Liver (tissue), 9 donors: ENCODE results near the gene SLC44A3. TPM values are rescaled to one million over a fixed set of nuclear protein-coding genes. Genes with fewer than 3 reads are reported as not detected.

Source experiments
- DNase-seq: peaks from one replicate; pipeline ENCODE4 v3.0.0-alpha.2; 2017; ENCODE audit warnings: low spot score
- H3K27ac ChIP-seq, 2 donors: one replicate each; pipeline ENCODE4 v1.7.0; 2013; ENCODE audit warnings: inconsistent platforms in 2 of 2, low read length in 2 of 2, control low read depth in 1 of 2, low read depth in 1 of 2, mild to moderate bottlenecking in 1 of 2
- H3K27me3 ChIP-seq, 4 donors: one replicate each; pipeline versions ENCODE4 v1.6.1 to v1.7.0; 2013; ENCODE audit warnings: low read length in 3 of 4, inconsistent platforms in 1 of 4, mild to moderate bottlenecking in 1 of 4, moderate library complexity in 1 of 4; ENCODE audit not compliant: control insufficient read depth in 4 of 4, insufficient read depth in 4 of 4
- H3K36me3 ChIP-seq, 4 donors: one replicate each; pipeline versions ENCODE4 v1.6.1 to v1.7.0; 2013; ENCODE audit warnings: low read length in 3 of 4, mild to moderate bottlenecking in 3 of 4, low read depth in 1 of 4, moderate library complexity in 1 of 4; ENCODE audit not compliant: control insufficient read depth in 4 of 4, insufficient read depth in 3 of 4
- H3K4me1 ChIP-seq, 4 donors: one replicate each; pipeline versions ENCODE4 v1.6.1 to v1.7.0; 2013; ENCODE audit warnings: low read length in 3 of 4, mild to moderate bottlenecking in 3 of 4, moderate library complexity in 1 of 4; ENCODE audit not compliant: control insufficient read depth in 4 of 4, insufficient read depth in 4 of 4
- H3K4me3 ChIP-seq, 3 donors: one replicate each; pipeline versions ENCODE4 v1.6.1 to v1.7.0; 2013; ENCODE audit warnings: low read length in 3 of 3, control low read depth in 1 of 3, low read depth in 1 of 3, mild to moderate bottlenecking in 1 of 3
- H3K9ac ChIP-seq, 2 donors: one replicate each; pipeline ENCODE4 v1.7.0; 2013; ENCODE audit warnings: low read length in 2 of 2, mild to moderate bottlenecking in 2 of 2, moderate library complexity in 2 of 2, control low read depth in 1 of 2, low read depth in 1 of 2
- H3K9me3 ChIP-seq, 4 donors: one replicate each; pipeline versions ENCODE4 v1.6.1 to v1.7.0; 2013; ENCODE audit warnings: low read length in 3 of 4; ENCODE audit not compliant: control insufficient read depth in 4 of 4
- CTCF ChIP-seq: fragments of 150-350 bp; IDR thresholded peaks from 2 replicates; pipeline ENCODE4 v1.5.1; 2017; ENCODE audit warnings: improper control_type of control experiment, low read depth, low read length; ENCODE audit not compliant: missing input control
- EGR1 ChIP-seq, 2 donors: IDR thresholded peaks; 2 replicates each; pipeline ENCODE4 v1.6.1; 2016 to 2018; ENCODE audit warnings: antibody characterized with exemption in 2 of 2, low read depth in 2 of 2
- FOXA1 ChIP-seq: IDR thresholded peaks from 2 replicates; pipeline ENCODE4 v1.6.1; 2016; ENCODE audit warnings: antibody characterized with exemption
- FOXA2 ChIP-seq: IDR thresholded peaks from 2 replicates; pipeline ENCODE4 v1.6.1; 2016; ENCODE audit warnings: antibody characterized with exemption
- GABPA ChIP-seq, 2 donors: IDR thresholded peaks in 1 of 2; conservative IDR thresholded peaks in 1 of 2; 2 replicates each; pipeline ENCODE4 v1.6.1; 2016; ENCODE audit warnings: antibody characterized with exemption in 2 of 2, mild to moderate bottlenecking in 1 of 2, moderate library complexity in 1 of 2
- HNF4A ChIP-seq, 2 donors: conservative IDR thresholded peaks; 2 replicates each; pipeline ENCODE4 v1.6.1; 2016; ENCODE audit warnings: antibody characterized with exemption in 2 of 2, mild to moderate bottlenecking in 2 of 2
- HNF4G ChIP-seq: IDR thresholded peaks from 2 replicates; pipeline ENCODE4 v1.6.1; 2016; ENCODE audit warnings: antibody characterized with exemption
- JUND ChIP-seq, 2 donors: IDR thresholded peaks; 2 replicates each; pipeline ENCODE4 v1.6.1; 2016; ENCODE audit warnings: antibody characterized with exemption in 2 of 2
- MAX ChIP-seq: IDR thresholded peaks from 2 replicates; pipeline ENCODE4 v1.6.1; 2016; ENCODE audit warnings: antibody characterized with exemption
- NR2F2 ChIP-seq: IDR thresholded peaks from 2 replicates; pipeline ENCODE4 v1.6.1; 2016; ENCODE audit warnings: antibody characterized with exemption
- RAD21 ChIP-seq, 2 donors: IDR thresholded peaks; 2 replicates each; pipeline ENCODE4 v1.6.1; 2016; ENCODE audit warnings: antibody characterized with exemption in 2 of 2, mild to moderate bottlenecking in 2 of 2
- RXRA ChIP-seq, 2 donors: IDR thresholded peaks; 2 replicates each; pipeline ENCODE4 v1.6.1; 2017 to 2018; ENCODE audit warnings: antibody characterized with exemption in 2 of 2, mild to moderate bottlenecking in 1 of 2
- SP1 ChIP-seq: IDR thresholded peaks from 2 replicates; pipeline ENCODE4 v1.6.1; 2018; ENCODE audit warnings: antibody characterized with exemption, mild to moderate bottlenecking
- TAF1 ChIP-seq: conservative IDR thresholded peaks from 2 replicates; pipeline ENCODE4 v1.6.1; 2016; ENCODE audit warnings: antibody characterized with exemption, mild to moderate bottlenecking
- YY1 ChIP-seq: IDR thresholded peaks from 2 replicates; pipeline ENCODE4 v1.6.1; 2016; ENCODE audit warnings: antibody characterized with exemption, mild to moderate bottlenecking
- WGBS: extraction: QIAGEN DNeasy Blood & Tissue Kit; methylation state at CpG from one replicate; pipeline ENCODE4 v1.1.7; 2013; 5-methylcytosine and 5-hydroxymethylcytosine counted together
- polyA plus RNA-seq, 2 donors: library from polyadenylated mRNA; stranded (reverse) in 1 of 2; unstranded in 1 of 2; fragments of 200-250 nt in 1 of 2; fragments of >200 nt in 1 of 2; fragmentation: Nextera tagmentation in 1 of 2; extraction: Ambion mirVana in 1 of 2; gene quantifications; one replicate each; pipeline versions ENCODE4 v1.2.1 to v1.2.3, GENCODE V29; 2013 to 2015
- total RNA-seq, 2 donors: library from RNA; depleted of rRNA; stranded (reverse); fragments of >200 nt; gene quantifications; one replicate each; pipeline ENCODE4 v1.2.3, GENCODE V29; 2014
- TF ChIP-seq, protein P1 (sequence below): IDR thresholded peaks from 2 replicates; pipeline ENCODE4 v1.6.1; 2016; ENCODE audit warnings: antibody characterized with exemption
- TF ChIP-seq, protein P2 (sequence below): IDR thresholded peaks from 2 replicates; pipeline ENCODE4 v1.6.1; 2016; ENCODE audit warnings: antibody characterized with exemption, mild to moderate bottlenecking
- TF ChIP-seq, protein P3 (sequence below): IDR thresholded peaks from 2 replicates; pipeline ENCODE4 v1.6.1; 2016; ENCODE audit warnings: antibody characterized with exemption
- donor health status: healthy.
- donor health status: healthy.
- donor health status: healthy.
- donor health status: healthy.
- donor health status: healthy.

The SLC44A3 gene
- total and polyA plus RNA-seq, 4 donors, result 2.4 to 2.8 (median 2.7) TPM

GRCh38 chr1:94797291-94797690, 22.9 kb upstream of the SLC44A3 start (continued):
- TF ChIP-seq, protein P1, sequence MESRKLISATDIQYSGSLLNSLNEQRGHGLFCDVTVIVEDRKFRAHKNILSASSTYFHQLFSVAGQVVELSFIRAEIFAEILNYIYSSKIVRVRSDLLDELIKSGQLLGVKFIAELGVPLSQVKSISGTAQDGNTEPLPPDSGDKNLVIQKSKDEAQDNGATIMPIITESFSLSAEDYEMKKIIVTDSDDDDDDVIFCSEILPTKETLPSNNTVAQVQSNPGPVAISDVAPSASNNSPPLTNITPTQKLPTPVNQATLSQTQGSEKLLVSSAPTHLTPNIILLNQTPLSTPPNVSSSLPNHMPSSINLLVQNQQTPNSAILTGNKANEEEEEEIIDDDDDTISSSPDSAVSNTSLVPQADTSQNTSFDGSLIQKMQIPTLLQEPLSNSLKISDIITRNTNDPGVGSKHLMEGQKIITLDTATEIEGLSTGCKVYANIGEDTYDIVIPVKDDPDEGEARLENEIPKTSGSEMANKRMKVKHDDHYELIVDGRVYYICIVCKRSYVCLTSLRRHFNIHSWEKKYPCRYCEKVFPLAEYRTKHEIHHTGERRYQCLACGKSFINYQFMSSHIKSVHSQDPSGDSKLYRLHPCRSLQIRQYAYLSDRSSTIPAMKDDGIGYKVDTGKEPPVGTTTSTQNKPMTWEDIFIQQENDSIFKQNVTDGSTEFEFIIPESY, result no peak
- TF ChIP-seq RXRA (IDR thresholded peaks at IDR 0.05), result no peak
- TF ChIP-seq GABPA (IDR thresholded peaks at IDR 0.05 in 1 of 2, conservative IDR thresholded peaks at IDR 0.05 in 1 of 2), result no peak
- no peak for TF ChIP-seq HNF4G

GRCh38 chr1:94798054-94798453, 22.1 kb upstream of the SLC44A3 start:
- no peak overlapping the region for H3K9ac ChIP-seq
- WGBS, result 89% methylated on average over 3 of the region's 3 CpGs
- no peak overlapping the region for H3K4me3 ChIP-seq
- H3K4me1 ChIP-seq, result peaks cover 0 to 9% (median 3%) of the 10 kb centered on the region in 4 donors
- no peak for DNase-seq
- H3K36me3 ChIP-seq, result no peaks in the 10 kb centered on the region
- no peaks in the 10 kb centered on the region for H3K27me3 ChIP-seq
- no peak overlapping the region for H3K27ac ChIP-seq
- H3K9me3 ChIP-seq, result no peaks in the 10 kb centered on the region
- TF ChIP-seq RXRA (IDR thresholded peaks at IDR 0.05) (no peak), YY1 (no peak)

GRCh38 chr1:94798462-94798861, 21.7 kb upstream of the SLC44A3 start:
- H3K9me3 ChIP-seq, result no peaks in the 10 kb centered on the region
- no peak for DNase-seq
- no peak overlapping the region for H3K27ac ChIP-seq
- H3K4me3 ChIP-seq, result no peak overlapping the region
- TF ChIP-seq SP1 (no peak), EGR1 (IDR thresholded peaks at IDR 0.05; ENCODE audit: low read depth in 2 of 2) (no peak), MAX (no peak), HNF4A (conservative IDR thresholded peaks at IDR 0.05) (no peak), RAD21 (IDR thresholded peaks at IDR 0.05) (no peak), JUND (IDR thresholded peaks at IDR 0.05) (no peak), FOXA2 (no peak), TAF1 (no peak), CTCF (no peak), GABPA (IDR thresholded peaks at IDR 0.05 in 1 of 2, conservative IDR thresholded peaks at IDR 0.05 in 1 of 2) (no peak), RXRA (IDR thresholded peaks at IDR 0.05) (no peak), NR2F2 (no peak), HNF4G (no peak), YY1 (no peak), FOXA1 (no peak)
- TF ChIP-seq, protein P1, result no peak
- TF ChIP-seq, protein P2, sequence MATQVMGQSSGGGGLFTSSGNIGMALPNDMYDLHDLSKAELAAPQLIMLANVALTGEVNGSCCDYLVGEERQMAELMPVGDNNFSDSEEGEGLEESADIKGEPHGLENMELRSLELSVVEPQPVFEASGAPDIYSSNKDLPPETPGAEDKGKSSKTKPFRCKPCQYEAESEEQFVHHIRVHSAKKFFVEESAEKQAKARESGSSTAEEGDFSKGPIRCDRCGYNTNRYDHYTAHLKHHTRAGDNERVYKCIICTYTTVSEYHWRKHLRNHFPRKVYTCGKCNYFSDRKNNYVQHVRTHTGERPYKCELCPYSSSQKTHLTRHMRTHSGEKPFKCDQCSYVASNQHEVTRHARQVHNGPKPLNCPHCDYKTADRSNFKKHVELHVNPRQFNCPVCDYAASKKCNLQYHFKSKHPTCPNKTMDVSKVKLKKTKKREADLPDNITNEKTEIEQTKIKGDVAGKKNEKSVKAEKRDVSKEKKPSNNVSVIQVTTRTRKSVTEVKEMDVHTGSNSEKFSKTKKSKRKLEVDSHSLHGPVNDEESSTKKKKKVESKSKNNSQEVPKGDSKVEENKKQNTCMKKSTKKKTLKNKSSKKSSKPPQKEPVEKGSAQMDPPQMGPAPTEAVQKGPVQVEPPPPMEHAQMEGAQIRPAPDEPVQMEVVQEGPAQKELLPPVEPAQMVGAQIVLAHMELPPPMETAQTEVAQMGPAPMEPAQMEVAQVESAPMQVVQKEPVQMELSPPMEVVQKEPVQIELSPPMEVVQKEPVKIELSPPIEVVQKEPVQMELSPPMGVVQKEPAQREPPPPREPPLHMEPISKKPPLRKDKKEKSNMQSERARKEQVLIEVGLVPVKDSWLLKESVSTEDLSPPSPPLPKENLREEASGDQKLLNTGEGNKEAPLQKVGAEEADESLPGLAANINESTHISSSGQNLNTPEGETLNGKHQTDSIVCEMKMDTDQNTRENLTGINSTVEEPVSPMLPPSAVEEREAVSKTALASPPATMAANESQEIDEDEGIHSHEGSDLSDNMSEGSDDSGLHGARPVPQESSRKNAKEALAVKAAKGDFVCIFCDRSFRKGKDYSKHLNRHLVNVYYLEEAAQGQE, result no peak
- TF ChIP-seq, protein P3, sequence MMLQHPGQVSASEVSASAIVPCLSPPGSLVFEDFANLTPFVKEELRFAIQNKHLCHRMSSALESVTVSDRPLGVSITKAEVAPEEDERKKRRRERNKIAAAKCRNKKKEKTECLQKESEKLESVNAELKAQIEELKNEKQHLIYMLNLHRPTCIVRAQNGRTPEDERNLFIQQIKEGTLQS, result no peak
- H3K27me3 ChIP-seq, result no peaks in the 10 kb centered on the region
- H3K9ac ChIP-seq, result no peak overlapping the region
- 87% methylated on average over 2 of the region's 2 CpGs for WGBS
- peaks cover 0 to 9% (median 3%) of the 10 kb centered on the region in 4 donors for H3K4me1 ChIP-seq
- H3K36me3 ChIP-seq, result no peaks in the 10 kb centered on the region
